MCF 10A (cell line): ENCODE data around the gene HOXA4. TPM values are rescaled to one million over a fixed set of nuclear protein-coding genes. Genes with fewer than 3 reads are reported as not detected.
A peak's percentile ranks its signal among the peaks of the same experiment; 100 is the strongest.

Experiments used
- BruUV-seq: library from RNA; stranded (reverse); fragments of 400-500 nt; replicated peaks from 2 replicates; lab custom pipeline; 2021; lab: Mats Ljungman, UMichigan
- CTCF ChIA-PET: fragments of 300-600 bp; sonication (Branson Sonifier 250); formaldehyde crosslinking; extraction: SDS; loops from one replicate; lab custom pipeline; 2021; ENCODE audit warnings: antibody characterized with exemption, inconsistent platforms; lab: Yijun Ruan, JAX
- POLR2A ChIA-PET: fragments of 300-600, 350-650 bp; sonication (Branson Sonifier 250); formaldehyde crosslinking; extraction: SDS; loops from one replicate; lab custom pipeline; 2020; ENCODE audit warnings: antibody characterized with exemption, inconsistent platforms; lab: Yijun Ruan, JAX
- DNase-seq: peaks from one replicate; pipeline ENCODE4 v3.0.0-alpha.2; 2018; ENCODE audit not compliant: unreplicated experiment
- H3K27ac Mint-ChIP-seq: one replicate; pipeline ENCODE4 v1.8.0; 2022; ENCODE audit warnings: mild to moderate bottlenecking, low read depth, mixed read lengths; ENCODE audit not compliant: unreplicated experiment
- H3K27me3 Mint-ChIP-seq: one replicate; pipeline ENCODE4 v1.8.0; 2022; ENCODE audit warnings: mixed read lengths; ENCODE audit not compliant: insufficient read depth, unreplicated experiment
- H3K36me3 Mint-ChIP-seq: one replicate; pipeline ENCODE4 v1.8.0; 2022; ENCODE audit warnings: mild to moderate bottlenecking, moderate library complexity, mixed read lengths; ENCODE audit not compliant: insufficient read depth, unreplicated experiment
- H3K4me1 Mint-ChIP-seq: one replicate; pipeline ENCODE4 v1.8.0; 2022; ENCODE audit warnings: mixed read lengths; ENCODE audit not compliant: insufficient read depth, unreplicated experiment
- H3K4me3 Mint-ChIP-seq: one replicate; pipeline ENCODE4 v1.8.0; 2022; ENCODE audit warnings: mild to moderate bottlenecking, moderate library complexity, mixed read lengths; ENCODE audit not compliant: unreplicated experiment
- H3K9me3 Mint-ChIP-seq: one replicate; pipeline ENCODE4 v1.8.0; 2022; ENCODE audit warnings: mixed read lengths; ENCODE audit not compliant: unreplicated experiment
- intact Hi-C: fragments of 100-400 bp; cut with micrococcal nuclease; formaldehyde crosslinking; loops from 2 replicates; pipeline ENCODE4 v1.14.1; 2022
- total RNA-seq: library from RNA; stranded (reverse); gene quantifications from 2 replicates; pipeline ENCODE4 v1.2.3, GENCODE V29; 2022
- TF ChIP-seq, protein P1 (sequence below): fragments of 200-600 bp; IDR thresholded peaks from one replicate; pipeline ENCODE4 v1.8.0; 2022; ENCODE audit warnings: antibody characterized with exemption, mild to moderate bottlenecking; ENCODE audit not compliant: unreplicated experiment

HOXA4 gene
- total RNA-seq, 1 experiment from 2014 or later: 2.6 TPM

DNA sequence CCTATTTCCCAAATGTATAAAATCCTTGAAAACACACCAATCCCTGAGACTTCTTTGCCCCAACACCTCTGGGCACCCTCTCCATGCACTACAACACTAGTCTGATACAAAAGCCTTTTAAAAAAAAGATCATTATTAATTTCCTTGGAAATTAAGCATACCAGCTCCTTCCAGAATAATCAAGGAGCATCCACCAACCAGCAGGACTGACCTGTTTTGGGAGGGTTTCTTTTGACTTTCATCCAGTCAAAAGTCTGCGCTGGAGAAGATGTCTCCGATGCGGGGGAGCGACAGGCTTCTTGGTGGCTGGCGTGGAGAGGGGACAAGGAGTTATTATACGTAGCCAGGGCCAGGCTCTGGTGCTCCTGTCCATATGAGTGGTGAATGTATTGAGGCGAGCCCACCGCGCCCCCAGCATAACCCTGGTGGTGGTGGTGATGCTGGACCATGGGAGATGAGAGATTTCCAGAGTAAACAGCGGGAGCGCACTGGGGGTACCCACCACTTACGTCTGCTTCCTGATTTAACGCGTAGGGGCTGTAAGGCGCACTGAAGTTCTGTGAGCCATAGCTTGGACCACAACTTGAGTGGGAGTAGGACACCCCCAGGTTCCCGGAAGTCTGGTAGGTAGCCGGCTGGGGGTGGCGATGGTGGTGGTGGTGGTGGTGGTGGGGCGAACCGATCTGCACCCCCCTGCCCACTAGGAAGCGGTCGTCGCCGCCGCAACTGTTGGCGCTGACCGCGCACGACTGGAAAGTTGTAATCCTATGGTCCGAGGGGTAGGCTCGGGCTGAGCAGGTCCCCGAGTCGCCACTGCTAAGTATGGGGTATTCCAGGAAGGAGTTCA, 35.3 kb downstream of the HOXA4 start:
- H3K27ac Mint-ChIP-seq: peak overlapping the region; percentile 99
- DNase-seq: no peak
- TF ChIP-seq, protein P1, sequence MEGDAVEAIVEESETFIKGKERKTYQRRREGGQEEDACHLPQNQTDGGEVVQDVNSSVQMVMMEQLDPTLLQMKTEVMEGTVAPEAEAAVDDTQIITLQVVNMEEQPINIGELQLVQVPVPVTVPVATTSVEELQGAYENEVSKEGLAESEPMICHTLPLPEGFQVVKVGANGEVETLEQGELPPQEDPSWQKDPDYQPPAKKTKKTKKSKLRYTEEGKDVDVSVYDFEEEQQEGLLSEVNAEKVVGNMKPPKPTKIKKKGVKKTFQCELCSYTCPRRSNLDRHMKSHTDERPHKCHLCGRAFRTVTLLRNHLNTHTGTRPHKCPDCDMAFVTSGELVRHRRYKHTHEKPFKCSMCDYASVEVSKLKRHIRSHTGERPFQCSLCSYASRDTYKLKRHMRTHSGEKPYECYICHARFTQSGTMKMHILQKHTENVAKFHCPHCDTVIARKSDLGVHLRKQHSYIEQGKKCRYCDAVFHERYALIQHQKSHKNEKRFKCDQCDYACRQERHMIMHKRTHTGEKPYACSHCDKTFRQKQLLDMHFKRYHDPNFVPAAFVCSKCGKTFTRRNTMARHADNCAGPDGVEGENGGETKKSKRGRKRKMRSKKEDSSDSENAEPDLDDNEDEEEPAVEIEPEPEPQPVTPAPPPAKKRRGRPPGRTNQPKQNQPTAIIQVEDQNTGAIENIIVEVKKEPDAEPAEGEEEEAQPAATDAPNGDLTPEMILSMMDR: no peak
- H3K36me3 Mint-ChIP-seq: peaks cover 25% of the 10 kb centered on the region
- BruUV-seq: TSS peak; percentile 56
- H3K4me3 Mint-ChIP-seq: peak overlapping the region; percentile 83
- H3K9me3 Mint-ChIP-seq: no peaks in the 10 kb centered on the region
- POLR2A ChIA-PET: interaction anchor here (0.6 to 12.8 kb wide), 23 partner anchors 8 to 894 kb away, joined by 3 to 663 read pairs (median 8); partner anchors contain the start of genes CBX3, HNRNPA2B1, HOXA5 and SKAP2
- no peaks in the 10 kb centered on the region for H3K27me3 Mint-ChIP-seq
- intact Hi-C loops: loop anchor here (5.0 kb wide), 2 partner anchors 48 to 138 kb away; no protein-coding TSS in a partner anchor
- H3K4me1 Mint-ChIP-seq: peaks cover 37% of the 10 kb centered on the region
- CTCF ChIA-PET: interaction anchor here (0.7 to 6.6 kb wide), 5 partner anchors 14 to 239 kb away, joined by 3 to 198 read pairs (median 3); no protein-coding TSS in a partner anchor

DNA sequence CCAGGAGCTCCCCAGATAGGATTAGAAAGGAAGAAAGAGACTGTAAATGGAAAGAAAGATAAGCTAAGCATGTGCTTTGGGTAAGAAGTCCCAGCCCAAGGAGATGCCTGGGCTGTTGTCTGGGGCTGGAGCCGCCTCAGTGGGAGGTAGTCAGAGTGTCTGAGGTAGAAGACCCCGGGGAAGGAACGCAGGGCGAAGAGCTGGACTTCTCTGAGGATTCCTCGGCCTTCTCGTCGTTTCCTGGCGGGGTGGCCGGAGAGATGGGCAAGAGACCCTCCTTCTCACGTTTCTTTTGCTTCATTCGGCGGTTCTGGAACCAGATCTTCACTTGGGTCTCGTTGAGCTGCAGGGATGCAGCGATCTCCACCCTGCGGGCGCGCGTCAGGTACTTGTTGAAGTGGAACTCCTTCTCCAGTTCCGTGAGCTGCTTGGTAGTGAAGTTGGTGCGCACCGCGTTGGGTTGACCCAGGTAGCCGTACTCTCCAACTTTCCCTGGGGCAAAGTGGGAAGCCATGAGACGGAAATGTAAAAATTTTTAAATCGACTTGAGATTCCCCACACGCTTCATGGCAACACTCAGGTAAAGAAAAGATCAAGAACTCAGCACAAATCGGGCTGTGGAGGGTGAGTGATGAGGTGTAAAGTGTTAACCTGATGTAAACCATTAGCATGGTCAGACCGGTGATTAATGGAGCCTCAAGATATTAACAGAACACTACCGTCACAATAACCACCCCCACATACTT, 36.1 kb downstream of the HOXA4 start:
- POLR2A ChIA-PET: interaction anchor here (0.7 to 12.8 kb wide), 14 partner anchors 7 to 434 kb away, joined by 3 to 663 read pairs (median 7); partner anchors contain the start of genes HOXA5 and SKAP2
- peaks cover 29% of the 10 kb centered on the region for H3K4me1 Mint-ChIP-seq

DNA sequence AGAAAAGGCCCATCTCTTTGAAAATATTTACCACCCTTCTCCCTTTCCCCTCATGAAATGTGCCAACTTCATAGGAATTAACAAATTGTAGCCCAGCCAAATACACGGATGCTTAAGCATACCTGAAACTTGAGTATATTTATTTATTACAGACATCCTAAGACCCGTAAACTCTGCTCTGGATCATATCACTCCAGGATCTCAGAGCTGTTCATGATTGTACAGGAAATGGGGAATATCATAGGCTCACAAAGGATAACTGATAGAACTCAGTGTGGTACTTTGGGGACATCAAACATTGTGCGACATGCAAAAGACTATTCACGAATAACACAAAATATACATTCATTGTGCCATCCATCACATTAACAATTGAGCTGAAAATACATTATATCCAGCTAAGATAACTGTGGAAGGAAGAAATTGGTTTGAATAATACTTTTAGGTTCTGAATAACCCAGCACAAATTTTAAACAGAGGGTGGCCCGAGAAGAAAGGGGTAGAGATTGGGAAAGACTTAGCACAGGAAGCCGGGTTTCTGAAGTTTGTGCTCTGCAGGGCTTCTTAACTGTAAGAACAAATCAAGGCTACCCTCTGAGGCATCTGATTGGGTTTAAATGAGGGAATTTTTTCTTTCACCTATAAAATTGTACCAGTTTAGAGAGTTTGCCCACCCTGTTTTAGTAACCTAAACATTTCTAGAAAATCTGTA, 37.2 kb downstream of the HOXA4 start:
- intact Hi-C loops: no loop called here
- TF ChIP-seq, protein P1: no peak
- Mint-ChIP-seq H3K4me1 (peaks cover 21% of the 10 kb centered on the region), H3K27ac (no peak overlapping the region), H3K27me3 (no peaks in the 10 kb centered on the region), H3K4me3 (peak overlapping the region; percentile 58), H3K36me3 (peaks cover 7% of the 10 kb centered on the region), H3K9me3 (no peaks in the 10 kb centered on the region)
- no TSS peak for BruUV-seq
- DNase-seq: no peak
- ChIA-PET POLR2A (interaction anchor here (0.6 to 12.8 kb wide), 10 partner anchors 7 to 237 kb away, joined by 3 to 663 read pairs (median 11); partner anchors contain the start of genes HOXA5 and SKAP2), CTCF (interaction anchor here (0.6 to 1.0 kb wide), 2 partner anchors 22 to 239 kb away, joined by 3 to 4 read pairs; no protein-coding TSS in a partner anchor)

More for the DNA sequence above, 36.1 kb downstream of the HOXA4 start:
- H3K36me3 Mint-ChIP-seq: peaks cover 17% of the 10 kb centered on the region
- no peak overlapping the region for H3K27ac Mint-ChIP-seq
- H3K4me3 Mint-ChIP-seq: peak overlapping the region; percentile 83
- TF ChIP-seq, protein P1: no peak
- CTCF ChIA-PET: interaction anchor here (0.7 to 1.3 kb wide), 6 partner anchors 13 to 1448 kb away, joined by 3 to 4 read pairs (median 3); no protein-coding TSS in a partner anchor
- no peaks in the 10 kb centered on the region for H3K9me3 Mint-ChIP-seq
- no peak for DNase-seq
- intact Hi-C loops: loop anchor here (5.0 kb wide), 2 partner anchors 47 to 137 kb away; no protein-coding TSS in a partner anchor
- H3K27me3 Mint-ChIP-seq: no peaks in the 10 kb centered on the region
- no TSS peak for BruUV-seq
